Hypothalamus (tissue), 51 donors: ENCODE measurements around the gene AATF.

ENCODE experiments used
- DNase-seq, 51 donors: peaks; one replicate each; lab custom pipeline; 2025; lab: John Stamatoyannopoulos, UW

The AATF gene

DNA sequence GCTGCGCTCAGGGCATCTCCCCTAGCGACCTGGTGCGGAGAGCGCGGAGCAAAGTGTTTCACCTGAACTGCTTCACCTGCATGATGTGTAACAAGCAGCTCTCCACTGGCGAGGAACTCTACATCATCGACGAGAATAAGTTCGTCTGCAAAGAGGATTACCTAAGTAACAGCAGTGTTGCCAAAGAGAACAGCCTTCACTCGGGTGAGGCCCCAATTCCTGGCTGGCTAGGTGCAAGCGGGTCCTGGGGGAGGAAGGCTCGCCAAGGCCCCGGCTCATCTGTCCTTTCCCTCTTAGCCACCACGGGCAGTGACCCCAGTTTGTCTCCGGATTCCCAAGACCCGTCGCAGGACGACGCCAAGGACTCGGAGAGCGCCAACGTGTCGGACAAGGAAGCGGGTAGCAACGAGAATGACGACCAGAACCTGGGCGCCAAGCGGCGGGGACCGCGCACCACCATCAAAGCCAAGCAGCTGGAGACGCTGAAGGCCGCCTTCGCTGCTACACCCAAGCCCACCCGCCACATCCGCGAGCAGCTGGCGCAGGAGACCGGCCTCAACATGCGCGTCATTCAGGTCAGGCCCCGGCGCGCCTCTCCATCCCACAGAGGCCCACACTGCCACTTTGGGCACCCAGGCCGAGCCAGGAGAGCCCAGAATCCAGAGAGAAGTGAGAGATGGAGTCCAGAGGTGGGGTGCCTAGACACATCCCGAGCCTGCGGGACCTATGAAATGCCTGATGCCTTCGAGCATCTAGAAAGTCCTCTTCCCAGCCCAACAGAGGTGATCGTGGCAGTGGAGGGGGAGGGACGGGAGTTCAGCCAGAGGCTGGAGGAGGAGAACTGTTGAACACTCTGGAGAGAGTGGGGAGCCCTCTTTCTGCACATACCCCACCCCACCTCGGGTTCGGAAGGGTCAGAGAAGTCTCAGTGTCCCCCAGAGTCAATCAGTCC lies 8.2 kb upstream of the AATF start:
- no peak for DNase-seq

DNA sequence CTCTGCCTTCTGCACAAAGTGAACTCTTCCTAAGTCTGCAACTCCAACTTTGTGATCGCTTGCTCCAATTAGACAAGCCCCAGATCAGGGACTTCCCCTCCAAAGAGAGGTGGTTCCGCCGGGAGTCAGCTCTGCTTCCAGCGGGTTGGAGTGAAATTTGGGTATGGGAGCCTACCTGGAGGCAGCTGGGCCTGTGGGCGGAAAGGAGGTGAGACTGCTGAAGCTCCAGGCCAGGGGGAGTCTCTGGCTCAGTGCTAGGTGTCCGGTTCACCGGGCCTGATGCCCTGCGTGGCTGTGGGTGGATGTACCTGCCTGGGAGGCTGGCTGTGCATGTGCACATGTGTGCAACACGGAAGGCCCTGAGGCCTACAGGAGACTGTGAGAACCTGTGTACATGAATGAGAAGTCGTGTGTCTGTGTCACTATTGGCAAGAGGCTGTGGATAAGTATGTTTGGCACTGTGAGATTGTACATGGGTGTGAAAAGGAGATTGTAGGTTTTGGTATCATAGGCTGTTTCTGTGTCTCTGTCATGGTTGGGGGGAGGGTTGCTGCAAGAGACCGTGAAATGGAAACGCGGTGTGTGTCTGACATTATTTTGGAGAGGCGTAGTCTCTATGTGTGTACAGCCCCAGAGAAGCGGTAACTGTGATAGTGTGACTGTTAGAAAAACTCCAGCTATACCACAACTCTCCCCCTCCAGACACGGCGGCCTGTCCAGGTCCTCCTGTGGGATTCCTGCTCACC lies 7.3 kb upstream of the AATF start:
- DNase-seq = no peak

DNA sequence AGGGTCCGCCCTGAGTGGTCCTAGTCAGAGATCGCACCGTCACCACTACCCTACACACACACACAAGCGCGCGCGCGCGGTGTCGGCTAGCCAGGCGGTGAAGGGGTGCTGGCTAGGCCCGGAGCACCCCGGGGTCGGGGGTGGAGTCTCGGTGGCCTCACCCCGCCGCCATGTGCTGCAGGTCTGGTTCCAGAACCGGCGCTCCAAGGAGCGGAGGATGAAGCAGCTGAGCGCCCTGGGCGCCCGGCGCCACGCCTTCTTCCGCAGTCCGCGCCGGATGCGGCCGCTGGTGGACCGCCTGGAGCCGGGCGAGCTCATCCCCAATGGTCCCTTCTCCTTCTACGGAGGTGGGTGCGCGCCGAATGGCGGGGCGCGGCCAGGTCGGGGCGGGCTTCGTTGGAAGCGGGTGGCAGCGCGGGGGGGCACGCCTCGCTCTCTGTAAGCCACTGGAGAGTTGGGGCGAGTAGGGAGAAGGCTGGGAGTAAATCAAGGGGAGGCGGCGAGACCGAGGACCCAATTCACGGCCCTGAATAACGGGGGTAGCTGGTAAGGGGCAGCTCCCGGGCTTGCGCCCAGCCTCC lies 6.6 kb upstream of the AATF start:
- no peak for DNase-seq

DNA sequence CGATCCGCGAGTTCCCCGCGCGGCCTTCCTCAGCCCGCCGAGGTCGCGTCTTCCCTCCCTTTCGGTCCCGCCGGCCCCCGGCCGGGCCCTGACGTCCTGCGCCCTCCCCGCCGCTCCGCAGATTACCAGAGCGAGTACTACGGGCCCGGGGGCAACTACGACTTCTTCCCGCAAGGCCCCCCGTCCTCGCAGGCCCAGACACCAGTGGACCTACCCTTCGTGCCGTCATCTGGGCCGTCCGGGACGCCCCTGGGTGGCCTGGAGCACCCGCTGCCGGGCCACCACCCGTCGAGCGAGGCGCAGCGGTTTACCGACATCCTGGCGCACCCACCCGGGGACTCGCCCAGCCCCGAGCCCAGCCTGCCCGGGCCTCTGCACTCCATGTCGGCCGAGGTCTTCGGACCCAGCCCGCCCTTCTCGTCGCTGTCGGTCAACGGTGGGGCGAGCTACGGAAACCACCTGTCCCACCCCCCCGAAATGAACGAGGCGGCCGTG lies 6.1 kb upstream of the AATF start:
- DNase-seq = no peak

DNA sequence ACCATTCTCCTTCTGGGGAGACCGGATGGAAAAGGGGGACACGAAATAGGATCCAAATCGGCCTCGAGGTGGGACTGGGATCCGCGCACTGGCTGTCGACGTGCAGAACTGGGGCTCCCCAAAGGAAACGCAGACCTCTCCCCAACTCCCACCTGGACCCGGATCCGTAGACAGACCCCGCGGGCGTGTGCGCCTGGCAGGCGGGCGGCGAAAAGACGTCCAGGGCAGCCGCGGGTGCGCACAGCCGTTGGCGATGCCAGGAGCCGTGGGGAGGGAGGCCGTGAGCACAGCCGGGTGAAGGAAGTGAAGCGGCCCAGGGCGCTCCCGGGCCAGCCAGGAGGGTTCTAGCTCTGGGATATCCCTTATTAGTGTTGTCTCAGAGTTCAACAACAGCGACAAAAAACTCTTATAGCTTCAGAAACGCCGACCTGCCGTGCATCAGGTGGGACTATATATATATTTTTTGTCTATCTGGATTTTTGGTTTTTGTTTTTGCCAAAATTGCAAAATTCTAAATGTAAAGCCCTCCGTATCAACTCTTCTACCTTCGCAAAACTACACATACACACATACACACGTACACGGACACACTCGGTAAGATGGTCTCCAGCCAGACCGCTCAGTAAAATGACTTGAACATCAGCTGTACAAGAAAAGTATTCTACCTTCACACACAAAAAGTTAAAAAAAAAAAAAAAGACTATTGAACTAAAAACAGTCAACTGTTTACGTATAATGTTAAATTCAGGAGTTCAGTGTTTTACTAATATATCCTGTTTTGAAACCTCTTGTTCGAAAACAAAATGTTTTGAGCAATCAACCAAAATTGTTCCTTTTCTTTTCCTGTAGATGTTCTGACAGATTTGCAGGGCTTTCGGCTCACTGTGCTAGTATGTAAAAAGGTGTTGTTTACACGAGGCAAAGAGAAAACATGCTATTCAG lies 5.2 kb upstream of the AATF start:
- no peak for DNase-seq

DNA sequence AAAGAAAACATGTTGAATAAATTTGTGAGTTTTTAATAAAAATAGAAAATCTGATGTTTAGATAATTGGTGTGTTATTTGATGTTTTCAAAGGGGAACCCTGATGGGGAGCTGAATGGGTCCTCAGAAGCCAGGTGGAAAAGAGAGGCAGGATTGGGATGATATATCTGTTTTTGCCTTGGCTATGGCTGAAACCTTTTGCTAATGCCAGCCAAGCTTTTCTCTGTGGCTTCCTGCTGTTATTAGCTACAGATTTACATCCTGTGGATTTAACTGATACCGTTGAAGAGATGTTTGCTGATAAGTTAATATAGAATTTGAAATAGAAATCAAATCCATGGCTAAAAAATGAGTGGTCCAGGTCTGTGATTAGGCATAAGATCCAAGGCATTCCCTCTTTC lies 4.2 kb upstream of the AATF start:
- no peak for DNase-seq

DNA sequence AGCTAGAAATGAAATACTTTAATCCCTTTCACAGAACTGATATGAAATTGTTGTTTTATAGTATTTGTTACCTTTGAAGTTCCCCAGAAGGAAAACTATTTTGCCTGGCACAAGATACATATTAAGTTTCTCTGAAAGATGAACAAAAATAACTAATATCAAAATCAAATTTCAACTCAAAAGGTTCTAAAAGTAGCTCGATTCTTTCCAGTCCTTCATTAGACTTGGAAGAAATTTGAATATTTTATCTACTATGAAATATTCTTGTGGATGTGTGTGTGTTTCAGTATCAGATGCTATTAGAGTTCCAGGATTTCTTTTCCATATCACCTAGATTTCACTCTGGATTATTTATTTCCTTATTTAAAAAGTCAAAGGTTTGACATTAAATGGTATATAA lies 3.6 kb upstream of the AATF start:
- DNase-seq = no peak

DNA sequence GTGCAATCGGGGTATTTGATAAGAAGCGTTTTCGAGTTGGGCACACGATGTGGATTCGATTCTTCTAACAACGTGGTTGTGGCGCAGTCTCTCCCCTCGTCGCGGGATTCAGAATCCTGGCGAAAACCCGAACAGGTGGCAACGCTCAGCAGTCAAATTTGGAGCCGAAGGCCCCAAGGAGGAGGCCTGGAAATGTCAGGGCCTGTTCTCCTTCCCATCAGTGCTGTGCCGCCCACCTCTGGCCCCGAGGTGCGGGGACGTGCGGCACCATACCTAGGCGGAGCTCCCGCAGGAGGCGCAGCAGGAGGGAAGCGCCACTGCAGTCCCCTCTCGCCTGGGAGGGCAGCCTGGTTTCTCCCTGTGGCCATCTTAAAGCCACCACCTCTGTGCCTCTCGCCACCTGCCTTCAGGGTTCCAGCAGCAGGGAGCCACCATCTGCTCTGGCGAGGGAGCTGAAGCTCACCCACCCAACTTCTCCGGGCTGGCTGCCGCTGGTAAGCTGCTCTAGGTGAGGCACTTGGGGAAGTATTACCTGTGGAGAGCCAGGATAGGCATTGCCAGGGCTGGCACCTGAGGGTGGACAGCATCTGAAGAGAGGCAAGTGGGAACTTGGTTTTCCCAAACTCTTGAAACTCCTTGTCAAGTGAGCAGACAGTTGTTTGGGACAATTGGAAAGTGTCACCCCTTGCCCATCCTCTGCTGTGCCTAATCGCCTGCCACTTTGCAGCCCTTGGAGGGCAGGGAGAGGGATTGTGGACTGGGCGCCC lies 2.6 kb upstream of the AATF start:
- DNase-seq = no peak

DNA sequence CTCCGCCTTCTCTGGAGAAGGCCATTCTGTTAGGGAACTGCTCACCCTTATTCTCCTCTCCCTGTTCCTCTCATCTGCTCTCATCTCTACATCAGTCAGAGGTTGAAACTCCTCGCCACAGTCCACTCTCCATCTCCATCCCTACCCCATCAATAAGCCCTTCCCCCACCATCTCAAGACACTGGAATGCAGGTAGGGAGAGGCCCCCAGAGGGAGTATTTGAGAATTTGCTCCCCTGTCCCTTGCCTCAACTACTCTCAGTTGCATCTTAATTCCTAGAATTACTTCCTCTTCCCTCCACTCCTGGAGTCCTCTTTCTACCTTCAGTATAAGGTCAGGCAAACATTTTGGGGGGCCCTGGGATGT lies 2.0 kb upstream of the AATF start:
- no peak for DNase-seq

DNA sequence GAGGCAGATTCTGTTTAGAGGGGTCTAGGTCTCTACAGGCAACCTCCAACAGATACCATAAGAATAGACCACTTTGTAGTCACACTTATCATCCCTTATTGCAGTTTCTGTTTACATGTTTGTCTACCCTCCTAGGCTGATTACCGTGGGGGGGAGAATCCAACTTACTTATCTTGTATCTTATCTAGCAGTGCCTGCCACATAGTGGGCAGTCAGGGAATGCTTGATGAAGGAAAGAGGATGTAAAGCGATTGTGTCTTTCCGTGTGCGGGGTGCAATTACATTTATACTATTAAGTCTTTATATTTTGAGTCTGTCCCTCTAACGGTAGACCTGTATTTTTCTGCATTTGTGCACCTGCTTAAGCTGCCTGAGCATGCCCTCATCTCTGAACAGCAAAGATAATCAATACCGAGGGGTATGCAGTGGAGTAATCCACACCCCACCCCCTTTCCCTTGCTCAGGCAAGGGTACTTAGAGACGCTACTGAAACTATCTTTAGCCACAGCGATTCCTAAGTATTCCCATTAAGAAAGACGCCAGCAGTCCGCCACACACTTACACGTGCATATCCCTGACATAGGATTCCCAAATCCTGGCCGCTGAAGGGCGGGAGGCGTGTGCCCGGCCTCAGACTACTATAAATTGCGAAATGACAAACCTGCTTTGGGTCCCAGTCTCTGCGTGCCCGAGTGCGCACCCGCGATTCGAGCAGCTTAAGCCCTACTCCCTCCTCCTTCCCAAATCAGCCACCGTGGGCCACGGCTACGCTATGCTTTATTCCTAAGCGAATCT lies 635 bp upstream of the AATF start:
- DNase-seq = no peak

DNA sequence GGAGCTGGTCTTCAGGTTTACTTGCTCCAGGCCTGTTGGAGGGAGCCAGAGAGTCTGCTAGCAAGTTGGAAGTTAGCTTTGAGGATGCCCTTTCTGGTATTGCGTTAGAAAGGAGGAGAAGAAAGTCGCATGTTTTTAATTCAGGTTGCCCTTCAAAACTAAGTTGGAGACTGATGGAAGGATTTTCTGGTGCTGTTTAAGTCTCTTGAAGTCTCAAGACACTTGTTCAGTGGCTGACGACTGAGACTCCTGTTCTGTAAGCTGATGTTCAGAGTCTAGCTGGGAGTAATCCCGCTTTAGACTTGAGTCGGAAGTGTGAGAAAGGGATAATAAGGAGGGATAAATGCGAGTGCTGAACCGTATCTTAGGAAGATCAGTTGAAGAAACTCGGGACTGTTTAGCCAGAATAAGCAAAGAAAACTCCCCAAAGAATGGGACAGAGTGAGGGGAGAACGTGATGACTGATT lies 740 bp downstream of the AATF start:
- DNase-seq = peak in 2 of 51 donors; percentile 28 to 34

DNA sequence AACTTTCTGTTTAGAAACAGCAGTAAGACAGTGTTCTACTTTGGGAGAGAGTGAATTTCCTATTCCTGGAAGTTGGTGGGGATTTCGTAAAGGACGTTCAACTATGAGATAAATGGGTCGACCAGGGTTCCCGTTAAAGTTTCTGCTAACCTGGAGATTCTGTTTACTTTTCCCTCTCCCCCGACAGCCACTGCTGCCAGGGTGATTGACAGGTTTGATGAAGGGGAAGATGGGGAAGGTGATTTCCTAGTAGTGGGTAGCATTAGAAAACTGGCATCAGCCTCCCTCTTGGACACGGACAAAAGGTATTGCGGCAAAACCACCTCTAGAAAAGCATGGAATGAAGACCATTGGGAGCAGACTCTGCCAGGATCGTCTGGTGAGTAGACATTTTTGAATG lies 1.3 kb downstream of the AATF start:
- DNase-seq = no peak

DNA sequence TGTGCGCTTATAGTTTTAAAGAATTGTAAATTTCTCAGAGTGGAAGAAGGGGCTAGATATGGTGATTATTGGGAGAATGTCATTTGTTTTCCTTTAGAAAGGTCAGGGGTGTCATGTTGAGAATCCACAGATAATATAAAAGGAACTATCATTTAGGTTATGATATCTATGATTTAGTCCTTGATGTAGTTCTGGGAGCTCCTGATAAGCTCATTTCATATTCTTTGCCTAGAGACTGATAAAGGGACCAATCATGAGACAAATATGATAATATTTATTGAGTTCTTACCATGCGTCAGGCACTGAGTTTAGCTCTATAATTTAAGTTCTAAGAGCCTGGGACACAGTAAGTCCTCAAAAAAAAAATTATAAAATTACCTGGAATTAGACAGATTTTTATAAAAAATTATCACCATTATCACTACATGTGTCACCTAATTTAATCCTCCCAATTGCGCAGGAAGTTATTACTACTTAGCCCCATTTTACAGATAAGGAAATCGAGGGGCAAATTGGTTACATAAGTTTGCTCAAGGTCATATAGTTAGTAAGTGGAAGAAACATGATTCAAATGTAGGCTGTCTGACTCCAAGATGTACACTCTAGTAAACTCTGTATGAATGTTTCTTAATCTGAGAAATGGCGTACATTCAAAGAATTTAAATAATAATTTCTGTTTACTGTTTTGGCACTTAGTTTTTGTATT lies 2.5 kb downstream of the AATF start:
- no peak for DNase-seq

DNA sequence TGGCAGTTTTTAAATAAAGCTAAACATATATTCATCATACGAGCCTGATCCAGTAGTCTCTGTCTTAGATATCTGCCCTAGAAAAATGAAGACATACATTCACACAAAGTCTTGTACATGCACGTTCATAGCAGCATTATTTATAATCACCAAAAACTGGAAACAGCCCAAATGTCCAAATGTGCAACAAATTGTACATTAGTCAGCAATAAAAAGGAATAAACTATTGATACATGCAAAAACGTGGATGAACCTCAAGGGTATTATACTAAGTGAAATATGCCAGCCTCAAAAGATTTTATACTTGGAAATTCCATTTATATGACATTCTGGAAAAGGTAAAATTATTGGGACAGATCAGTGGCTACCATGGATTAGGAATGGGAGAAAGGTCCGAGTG lies 22.8 kb downstream of the AATF start:
- DNase-seq = no peak

DNA sequence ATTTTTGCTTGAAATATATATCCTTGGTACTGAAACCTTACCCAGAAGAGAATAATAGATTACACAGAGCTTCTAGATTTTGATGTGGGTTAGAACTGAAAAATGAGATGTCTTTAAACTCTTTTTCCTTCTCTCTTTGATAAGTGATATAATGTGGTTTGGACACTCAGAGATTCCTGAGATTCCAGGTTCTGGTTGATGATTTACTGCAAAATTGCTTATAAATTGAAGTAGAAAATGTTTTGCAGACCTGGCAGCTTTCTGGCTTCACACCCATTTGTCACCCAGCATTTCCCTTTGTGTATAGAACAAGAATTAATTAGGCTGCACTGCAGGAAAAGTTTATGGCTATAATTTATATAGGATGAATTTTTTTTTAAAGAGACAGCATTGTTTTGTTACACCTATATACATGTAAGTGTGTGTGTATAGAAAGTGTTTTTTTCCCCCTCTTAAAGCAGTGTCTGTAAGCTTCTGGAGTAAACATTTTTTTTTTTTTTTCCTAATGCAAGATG lies 23.5 kb downstream of the AATF start:
- no peak for DNase-seq

DNA sequence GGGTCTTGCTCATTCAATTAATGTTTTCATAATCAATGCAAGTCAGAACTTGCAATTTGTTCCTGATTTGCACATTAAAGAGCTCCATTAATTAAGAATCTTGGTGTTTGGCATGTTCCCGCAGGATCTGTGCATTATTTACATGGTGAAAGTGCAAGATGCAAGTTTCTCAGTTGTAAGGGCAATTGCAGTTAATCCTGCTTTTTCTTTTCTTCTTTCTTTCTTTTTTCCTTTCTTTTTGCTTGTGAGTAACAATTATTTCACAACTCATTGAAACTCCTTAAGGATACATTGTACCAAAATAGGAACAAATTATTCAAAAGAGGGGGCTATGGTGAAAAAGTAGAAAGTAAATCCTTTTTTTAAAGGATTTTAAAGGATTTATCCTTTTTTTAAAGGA lies 24.2 kb downstream of the AATF start:
- no peak for DNase-seq

DNA sequence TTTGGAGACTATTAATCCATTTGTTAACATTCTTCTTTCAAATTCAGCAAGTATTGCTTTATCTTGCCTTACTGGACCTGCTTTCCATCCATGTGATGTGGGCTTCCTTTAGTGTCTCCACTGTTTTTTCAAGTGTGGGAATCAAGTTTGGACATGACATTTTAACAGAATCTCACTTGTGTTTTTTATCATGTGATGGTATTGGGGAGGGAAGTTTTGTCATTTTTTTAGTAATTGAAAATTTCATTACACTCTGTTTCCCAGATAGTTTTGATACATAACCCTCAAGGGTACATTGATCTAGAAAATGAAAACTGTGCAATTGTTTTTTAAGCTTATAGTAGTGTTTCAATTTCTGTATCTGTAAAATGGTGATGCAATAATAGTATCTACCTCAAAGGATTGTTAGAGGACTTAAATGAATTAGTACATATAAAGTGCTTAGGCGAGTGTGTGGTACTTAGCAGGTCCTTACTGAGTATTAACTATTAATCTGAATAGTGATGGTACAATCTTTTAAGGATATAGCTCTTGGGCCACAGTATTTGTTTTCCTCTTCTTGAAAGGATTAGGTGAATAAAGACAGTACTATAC lies 27.3 kb downstream of the AATF start:
- no peak for DNase-seq
